RCC 7860 (cell line): ENCODE data around the gene C10orf95.
"Not testable (repeated sequence)": the region's sequence is repeated elsewhere in the genome, so short reads cannot be mapped to it uniquely, and the experiment has no call there.

ENCODE experiments used
- DNase-seq: peaks from one replicate; pipeline ENCODE4 v3.0.0-alpha.2; 2015; ENCODE audit warnings: low spot score
- FAIRE-seq: peaks from 2 replicates; lab custom pipeline; 2012; peaks lifted over from hg19 to GRCh38; lab: Jason Lieb, UNC

C10orf95 gene

DNA sequence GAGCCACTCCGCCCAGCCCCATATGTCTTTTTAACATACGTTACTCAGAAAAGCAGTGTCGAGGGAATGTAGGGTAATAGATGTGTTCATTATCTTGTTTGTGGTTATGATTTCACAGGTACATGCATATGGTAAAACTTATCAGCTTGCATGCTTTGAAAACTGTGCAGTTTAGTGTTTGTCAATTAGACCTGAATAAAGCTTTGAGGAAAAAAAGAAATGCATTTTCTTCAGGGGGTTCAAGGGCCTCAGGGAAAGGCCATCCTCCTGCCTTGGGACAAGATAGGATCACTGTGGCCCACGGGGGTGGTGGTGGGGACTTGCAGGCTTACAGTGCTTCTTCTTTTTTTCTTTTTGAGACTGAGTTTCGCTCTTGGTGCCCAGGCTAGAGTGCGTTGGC lies 16.0 kb upstream of the C10orf95 start:
- FAIRE-seq = no peak

DNA sequence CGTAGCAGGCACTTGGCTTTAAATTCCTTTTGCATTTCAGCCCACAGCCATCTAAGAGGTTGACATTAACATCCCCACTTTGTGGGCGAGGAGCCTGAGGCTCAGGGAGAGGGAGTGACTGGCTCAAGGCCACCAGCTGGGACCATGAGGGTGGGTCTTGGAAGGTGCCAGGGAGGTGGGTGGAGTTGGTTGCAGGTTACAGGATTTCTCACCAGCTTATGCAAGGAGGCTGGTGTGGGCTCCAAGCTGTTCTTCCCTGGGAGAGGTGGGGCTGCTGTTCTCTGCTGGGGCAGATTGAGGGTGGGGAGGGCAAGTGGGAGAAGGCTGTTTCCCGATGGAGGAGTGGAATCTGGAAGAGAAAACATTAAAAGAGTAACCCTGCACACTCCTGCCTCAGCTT lies 14.1 kb upstream of the C10orf95 start:
- DNase-seq (no peak), FAIRE-seq (no peak)

More for the DNA sequence above, 16.0 kb upstream of the C10orf95 start:
- no peak for DNase-seq

DNA sequence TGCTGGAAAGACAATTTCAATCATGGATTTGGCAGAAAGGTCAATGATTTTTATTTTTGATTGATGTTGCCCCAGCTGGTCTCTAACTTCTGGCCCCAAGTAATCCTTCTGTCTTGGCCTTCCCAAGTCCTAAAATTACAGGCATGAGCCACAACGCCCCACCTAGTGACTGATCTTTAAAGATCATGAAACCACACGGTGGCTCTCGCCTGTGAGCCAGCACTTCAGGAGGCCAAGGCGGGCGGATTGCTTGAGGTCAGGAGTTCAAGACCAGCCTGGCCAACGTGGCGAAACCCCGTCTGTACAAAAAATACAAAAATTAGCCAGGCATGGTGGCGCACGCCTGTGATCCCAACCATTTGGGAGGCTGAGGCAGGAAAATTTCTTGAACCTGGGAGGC lies 12.6 kb upstream of the C10orf95 start:
- FAIRE-seq (no peak), DNase-seq (no peak)

DNA sequence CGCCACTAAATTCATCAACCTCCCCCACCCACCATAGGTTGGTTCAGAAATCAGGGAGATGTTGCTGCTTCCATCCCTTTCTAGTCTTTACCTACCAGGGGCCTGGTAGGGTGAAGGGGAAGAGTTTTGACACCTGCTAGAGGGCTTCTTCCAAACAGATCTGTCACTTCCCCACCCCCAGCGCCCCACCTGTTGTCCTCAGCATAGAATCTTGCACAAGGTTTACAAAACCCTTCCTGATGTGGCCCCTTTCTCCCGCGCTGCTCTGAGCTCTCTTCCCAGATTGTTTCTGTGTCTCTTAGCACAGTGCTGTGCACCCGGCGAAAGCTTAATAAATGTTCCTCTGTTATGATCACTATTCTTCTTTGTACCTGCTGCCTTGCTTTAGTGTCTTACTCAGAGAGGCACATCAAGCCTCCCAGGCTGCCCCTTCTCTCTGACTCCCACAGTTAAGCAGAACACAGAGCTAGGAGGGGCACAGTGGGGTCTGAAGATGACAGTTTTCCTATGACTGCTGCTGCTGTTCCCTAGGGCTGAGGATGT lies 11.2 kb upstream of the C10orf95 start:
- FAIRE-seq (no peak), DNase-seq (no peak)

DNA sequence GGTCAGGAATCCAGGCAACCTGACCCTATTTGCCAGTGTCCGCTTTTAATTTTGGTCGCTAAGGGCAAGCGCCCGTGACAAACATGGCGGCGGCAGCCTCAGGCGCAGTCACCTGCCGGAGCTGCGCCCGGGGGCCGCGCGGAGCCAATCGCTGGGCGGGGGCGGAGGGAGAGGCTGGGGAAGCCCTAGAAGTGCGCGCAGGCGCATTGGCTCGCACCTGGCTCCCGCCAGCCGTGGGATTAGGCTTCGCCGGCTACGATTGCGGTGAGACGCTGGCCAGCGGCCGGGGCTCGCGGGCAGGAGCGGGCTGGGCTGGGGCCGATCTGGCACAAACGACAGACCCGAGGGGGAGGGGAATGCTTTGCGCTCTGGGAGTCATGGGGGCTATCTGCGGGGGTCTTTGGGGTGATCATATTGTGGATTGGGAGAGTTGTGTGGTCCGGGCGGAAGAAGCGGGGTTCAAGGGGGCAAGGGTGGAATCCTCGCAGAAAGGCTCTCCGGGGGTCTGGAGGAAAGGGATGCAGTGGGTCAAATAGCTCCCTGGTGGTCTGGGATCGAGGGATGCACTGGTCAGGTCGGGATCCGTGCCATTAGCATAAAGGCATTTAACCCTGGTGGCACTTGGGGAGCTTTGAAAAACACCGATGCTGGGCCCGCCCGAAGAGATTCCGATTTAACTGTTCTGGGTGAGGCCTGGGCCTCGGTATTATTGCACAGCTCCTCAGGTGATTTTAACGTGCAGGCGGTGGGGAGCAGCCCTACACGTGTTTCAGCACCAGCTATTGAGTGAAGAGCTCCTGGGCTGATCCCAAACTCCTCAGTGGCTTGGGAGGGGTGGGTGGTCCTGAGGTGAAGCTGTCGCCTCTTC lies 10.1 kb upstream of the C10orf95 start:
- FAIRE-seq = no peak
- DNase-seq = peak; percentile 74

DNA sequence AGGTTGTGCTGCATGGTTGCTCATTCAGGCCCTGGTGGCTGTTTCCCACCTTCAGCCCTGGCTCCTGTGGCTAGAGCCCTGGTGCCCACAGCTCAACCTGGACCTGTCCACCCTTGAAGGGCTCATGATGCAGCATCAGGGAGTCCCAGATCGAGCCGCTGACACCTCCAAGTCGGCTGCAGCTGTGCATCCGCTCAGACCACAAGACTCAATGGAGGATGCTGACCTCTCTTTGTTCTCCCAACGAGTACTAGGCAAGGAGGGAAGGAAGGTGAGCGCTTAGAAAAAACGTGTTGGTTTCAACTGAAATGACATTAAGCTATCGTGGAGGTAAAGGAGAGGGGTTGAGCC lies 9.5 kb upstream of the C10orf95 start:
- DNase-seq (no peak), FAIRE-seq (no peak)

DNA sequence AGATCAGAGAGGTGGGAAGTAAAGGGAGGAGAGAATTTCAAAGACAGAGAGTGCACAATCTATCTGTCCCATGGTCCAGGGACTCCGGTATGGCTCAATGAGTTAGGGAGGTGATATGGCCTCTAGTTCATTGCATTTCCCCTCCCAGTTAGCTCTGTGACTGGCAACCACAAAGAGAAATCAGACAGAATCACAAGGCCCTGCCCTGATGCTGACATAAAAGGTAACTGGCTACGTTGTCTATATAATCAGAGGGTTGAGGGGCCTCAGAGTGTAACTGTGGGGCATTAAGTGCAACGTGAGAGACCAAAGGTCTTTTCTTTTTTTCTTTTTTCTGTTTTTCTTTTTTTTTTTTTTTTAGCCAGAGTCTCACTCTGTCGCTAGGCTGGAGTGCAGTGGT lies 7.3 kb upstream of the C10orf95 start:
- DNase-seq (no peak), FAIRE-seq (no peak)

DNA sequence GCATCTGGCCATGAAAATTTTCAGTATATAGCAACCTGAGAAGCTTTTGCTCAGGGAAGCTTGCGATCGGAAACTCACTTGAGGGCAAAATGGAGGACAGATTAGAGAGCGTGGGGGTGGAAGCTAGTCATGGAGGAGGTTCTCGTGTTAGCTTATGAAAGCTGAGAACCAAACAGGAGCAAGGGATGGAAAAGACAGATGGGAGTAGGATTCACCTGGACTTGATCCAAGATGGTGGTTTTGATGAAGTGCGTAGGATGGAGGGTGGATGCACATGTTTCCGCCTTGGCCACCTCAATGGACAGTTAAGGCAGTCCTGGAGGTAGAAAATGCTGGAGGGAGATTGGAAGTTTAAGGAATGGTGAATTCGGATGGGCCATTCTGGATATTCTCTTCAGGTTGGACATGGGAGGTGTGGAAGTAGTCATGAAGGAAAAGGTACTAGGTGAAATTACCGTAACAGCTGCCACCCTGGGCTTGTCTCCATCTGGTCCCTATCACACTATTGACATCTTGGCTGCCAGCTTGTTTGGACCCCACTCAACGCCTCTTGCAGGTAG lies 6.3 kb upstream of the C10orf95 start:
- DNase-seq = no peak
- FAIRE-seq = no peak

DNA sequence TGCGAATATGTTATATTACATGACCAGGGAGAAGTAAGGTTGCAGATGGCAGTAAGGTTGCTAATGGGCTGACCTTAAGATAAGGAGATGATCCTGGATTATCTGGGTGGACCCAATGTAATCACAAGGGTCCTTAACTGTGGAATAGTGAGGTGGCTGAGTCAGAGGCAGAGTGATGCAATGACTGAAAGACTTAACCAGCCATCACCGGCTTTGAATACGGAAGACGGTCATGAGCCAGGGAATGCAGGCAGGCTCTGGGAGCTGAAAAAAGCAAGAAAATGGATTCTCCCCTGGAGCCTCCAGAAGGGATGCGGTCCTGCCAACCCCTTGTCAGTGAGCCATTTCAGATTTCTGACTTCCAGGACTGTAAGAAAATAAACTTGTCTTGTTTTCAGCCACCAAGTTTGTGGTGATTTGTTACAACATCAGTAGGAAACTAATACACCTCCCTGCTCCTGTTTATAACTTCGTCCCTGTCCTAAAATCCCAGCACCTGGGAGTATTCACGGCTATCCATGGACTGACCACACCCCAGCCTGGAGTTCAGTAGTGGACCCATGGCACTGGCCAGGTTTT lies 4.6 kb upstream of the C10orf95 start:
- FAIRE-seq = peak; percentile 81
- DNase-seq = peak; percentile 79

DNA sequence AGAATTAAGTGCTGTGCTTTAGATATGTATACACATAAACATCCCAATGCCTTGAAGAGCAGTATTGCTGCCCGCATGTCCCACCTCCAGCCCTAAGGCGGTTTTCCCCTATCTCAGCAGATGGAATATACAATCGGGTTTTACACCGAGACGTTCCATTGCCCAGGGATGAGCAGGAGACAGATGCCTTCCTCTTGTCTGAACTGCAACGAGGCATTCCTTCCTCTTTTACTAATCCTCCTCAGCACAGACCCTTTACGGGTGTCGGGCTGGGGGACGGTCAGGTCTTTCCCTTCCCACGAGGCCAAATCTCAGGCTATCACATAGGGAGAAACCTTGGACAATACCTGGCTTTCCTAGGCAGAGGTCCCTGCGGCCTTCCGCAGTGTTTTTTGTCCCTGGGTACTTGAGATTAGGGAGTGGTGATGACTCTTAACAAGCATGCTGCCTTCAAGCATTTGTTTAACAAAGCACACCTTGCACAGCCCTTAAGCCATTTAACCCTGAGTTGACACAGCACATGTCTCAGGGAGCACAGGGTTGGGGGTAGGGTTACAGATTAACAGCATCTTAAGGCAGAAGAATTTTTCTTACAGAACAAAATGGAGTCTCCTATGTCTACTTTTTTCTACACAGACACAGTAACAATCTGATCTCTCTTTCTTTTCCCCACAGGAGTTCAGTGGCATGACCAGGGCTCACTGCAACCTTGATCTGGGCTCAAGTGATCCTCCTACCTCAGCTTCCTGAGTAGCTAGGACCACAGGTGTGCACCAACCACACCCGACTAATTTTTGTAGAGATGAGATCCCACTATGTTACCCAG lies 3.5 kb upstream of the C10orf95 start:
- not testable (repeated sequence) for DNase-seq, FAIRE-seq

DNA sequence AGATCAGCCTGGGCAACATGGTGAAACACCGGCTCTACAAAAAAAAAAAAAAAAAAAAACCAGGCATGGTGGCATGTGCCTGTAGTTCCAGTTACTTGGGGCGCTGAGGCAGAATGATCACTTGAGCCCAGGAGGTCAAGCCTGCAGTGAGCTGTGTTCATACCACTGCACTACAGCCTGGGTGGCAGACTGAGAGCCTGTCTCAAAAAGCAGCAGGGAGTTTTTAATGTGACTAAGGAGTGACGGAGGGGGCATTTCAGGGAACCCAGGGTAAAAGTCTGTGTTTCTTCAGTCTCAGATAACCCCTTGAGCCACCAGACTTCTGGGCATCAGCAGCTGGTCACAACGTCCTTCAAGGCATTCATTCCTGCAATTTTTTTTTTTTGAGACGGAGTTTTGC lies 2.2 kb upstream of the C10orf95 start:
- peak; percentile 24 for DNase-seq
- FAIRE-seq = no peak

DNA sequence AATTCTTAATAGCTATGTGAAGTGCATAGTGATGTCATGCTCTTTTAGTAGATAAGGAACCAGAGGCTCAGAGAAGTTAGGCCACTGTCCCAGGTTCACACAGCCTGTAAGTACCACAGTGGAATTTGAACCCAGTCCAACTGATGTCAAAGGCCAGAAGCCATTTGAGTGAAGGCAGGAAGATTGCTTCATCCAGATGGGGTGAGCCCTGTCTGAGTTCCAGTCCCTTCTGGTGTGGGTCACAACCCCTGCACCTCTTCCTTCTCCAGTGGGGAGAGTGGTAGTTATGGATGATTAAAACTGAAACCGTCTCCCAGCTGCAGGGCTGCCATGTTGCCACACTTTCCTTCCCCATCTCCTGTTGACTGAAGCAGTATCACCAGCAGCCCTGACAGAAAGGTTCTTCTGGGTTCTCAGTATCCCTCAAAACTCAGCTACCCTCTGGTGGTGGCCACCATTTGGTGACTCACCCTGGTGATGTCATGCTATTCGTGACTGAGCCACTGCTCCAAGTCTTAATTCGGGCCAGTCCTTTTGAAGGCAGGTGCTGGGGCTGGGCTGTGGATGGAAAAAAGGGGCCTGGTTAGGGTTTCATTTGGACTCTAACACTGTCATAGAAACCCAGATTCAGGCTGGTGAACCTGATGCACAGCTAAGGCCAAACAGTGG lies 1.5 kb upstream of the C10orf95 start:
- DNase-seq (peak; percentile 73), FAIRE-seq (peak; percentile 75)

DNA sequence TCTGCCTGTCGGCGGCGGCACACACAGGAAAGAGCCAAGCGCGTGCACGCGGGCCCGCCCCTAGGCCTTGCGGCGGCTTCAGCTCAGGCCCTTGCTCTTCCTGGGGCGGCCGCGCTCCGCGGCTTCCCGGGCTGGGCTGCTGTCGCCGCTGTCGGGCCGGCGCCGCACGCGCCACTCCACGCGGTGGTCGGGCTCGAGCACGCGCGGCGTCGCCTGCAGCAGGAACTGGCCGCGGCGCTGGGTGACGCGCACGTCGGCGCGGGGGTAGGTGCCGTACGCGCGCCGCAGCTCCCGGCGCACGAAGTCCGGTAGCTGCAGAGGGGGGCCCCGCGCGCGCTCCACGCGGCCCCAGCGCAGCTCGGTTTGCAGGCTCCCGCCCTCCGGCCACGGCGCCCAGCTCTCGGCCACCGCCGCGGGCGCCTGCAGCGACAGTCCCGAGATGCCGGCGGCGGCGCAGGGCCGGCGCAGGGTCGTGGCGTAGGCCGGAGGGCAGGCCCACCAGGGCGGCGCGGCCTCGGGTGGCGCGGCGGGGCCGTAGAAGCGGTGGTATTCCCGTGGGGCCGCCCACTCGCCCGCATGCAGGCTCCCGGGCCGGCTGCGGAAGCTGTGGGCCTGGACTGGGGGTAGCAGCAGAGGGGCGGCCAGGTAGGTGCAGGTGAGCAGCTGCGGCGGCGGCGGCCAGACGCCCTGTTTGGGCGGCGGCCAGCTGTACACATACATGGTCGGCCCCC lies 804 bp downstream of the C10orf95 start:
- FAIRE-seq (no peak), DNase-seq (peak; percentile 81)

DNA sequence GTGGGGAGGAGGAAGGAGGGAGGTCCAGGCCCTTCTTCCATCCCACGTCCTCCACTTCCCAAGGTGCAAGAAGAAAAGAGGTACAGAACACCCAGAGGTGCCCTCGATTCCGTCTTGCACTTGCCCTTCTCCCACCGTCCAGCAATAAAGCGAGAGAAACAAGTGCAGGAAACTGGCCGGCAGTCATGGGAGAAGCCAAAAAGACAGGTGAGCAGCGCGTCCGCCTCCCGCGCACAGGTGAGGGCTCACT lies 1.3 kb downstream of the C10orf95 start:
- no peak for FAIRE-seq

DNA sequence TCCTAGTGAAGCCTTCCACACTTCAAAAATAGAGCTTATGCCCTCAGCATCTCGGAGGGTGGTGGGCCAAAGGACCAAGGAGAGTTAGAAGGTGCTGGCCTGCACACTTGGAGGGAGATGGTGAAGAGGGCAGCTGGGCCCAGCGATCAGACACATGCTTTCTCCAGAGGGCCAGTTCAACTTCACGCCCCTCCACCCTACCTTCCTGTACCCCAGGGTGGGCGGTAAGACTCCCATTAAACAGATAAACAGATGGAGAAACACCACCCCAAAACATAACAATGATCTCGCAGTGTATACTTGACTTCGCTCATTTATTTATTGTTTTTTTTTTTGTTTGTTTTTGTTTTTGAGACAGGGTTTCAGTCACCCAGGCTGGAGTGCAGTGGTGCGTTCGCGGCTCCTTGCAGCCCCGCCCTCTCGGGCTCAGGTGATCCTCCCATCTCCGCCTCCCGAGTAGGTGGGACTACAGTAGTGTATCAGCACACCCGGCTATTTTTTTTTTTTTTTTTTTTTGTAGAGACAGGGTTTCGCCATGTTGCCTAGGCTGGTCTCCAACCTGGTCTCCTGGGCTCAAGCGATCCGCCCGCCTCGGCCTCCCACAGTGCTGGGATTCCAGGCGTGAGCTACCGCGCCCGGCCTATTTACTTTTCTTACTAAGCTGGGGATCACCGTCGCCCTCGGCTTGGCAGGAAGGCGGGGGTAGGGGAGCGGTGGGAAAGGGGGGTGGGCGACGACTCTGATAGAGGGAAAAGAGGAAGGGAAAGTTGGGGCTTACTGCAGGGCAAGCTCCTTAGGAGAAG lies 1.8 kb downstream of the C10orf95 start:
- FAIRE-seq (peak; percentile 15), DNase-seq (peak; percentile 41)

More for the DNA sequence above, 1.3 kb downstream of the C10orf95 start:
- no peak for DNase-seq

DNA sequence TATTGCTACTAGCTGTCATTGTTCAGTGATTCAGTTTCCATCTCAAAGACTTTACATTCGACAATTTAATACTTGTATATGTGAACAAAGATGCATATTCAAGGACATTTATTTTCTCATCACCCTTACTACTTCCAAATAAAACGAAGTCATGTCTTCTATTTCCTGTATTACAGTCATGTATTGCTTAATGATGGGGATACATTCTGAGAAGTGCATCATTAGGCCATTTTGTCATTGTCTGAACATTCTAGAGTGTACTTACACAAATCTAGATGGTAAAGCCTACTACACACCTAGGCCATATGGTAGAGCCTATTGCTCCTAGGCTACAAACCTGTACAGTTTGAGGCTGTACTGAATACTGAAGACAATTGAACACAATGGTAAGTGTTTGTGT lies 6.5 kb downstream of the C10orf95 start:
- DNase-seq (no peak), FAIRE-seq (no peak)

DNA sequence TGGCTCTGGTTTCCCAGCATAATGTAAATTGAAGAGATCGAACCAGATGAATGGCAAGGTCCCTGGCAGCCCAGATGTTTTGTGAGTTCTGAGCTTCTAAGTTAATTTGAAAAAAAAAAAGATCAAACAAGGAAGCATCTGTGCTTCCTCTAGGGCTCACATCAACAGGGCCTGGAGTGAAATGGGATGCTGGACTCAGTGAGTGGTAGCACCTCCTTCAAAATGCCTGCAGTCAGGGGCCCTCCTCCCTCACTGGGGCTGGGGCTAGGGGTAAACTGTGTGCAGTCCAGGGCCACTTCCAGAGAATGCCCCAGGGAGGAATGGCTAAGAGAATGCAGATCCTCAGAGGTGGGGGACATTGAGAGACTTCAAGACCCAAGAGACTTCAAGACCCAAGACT lies 13.0 kb downstream of the C10orf95 start:
- FAIRE-seq (no peak), DNase-seq (no peak)

DNA sequence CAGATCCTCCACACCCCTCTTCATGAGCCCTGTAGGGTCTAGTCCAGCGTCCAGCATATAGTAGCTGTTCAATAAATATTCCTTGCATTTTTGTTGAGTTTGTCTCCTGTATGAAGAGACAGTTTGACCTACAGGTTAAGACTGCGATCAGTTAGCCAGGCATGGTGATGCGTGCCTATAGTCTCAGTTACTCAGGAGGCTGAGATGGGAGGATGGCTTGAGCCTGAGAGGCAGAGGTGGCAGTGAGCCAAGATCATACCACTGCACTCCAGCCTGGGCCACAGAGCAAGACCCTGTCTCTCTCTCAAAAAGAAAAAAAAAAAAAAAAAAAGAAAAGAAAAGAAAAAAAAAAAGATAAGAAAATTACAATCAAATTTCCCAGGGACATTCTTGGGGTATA lies 13.8 kb downstream of the C10orf95 start:
- DNase-seq (no peak), FAIRE-seq (no peak)

DNA sequence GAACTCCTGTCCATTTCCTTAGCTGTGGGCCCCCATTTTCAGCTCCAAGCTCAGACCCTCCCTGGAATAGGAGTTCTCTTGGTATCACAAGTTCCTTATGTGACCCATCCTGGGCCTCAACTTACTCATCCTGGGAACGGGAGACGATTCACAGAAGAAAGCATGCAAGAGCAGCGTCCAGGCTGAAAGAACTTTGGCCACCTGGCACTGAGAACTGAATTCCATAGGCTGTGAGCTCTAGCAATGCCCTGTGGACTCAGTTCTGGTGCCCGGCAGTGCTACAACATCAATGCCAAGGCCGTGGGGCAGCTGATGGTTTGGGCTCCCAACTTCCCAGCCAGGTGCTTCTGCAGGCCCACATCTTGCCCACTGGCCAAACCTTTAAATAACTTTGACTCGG lies 15.0 kb downstream of the C10orf95 start:
- FAIRE-seq = no peak
- DNase-seq = no peak
